Spleen (tissue), 11 donors: ENCODE measurements around the gene QPRT. TPM values are rescaled to one million over a fixed set of nuclear protein-coding genes. Genes with fewer than 3 reads are reported as not detected.

Experiments
- DNase-seq: peaks from one replicate; pipeline ENCODE4 v3.0.0-alpha.2; 2020
- H3K27ac ChIP-seq, 8 donors: fragments of 200-600 bp; sonication (generic) in 7 of 8; 1 replicate in 4 of 8; 2 replicates in 4 of 8; pipeline versions ENCODE4 v1.5.0 to v1.8.0; 2016 to 2021; ENCODE audit warnings: inconsistent platforms in 4 of 8, mild to moderate bottlenecking in 4 of 8, moderate library complexity in 1 of 8
- H3K27me3 ChIP-seq, 7 donors: fragments of 200-600 bp; sonication (generic) in 6 of 7; replicated peaks in 1 of 7; 1 replicate in 4 of 7; 2 replicates in 3 of 7; pipeline versions ENCODE4 v1.5.0 to v1.8.0; 2016 to 2021; ENCODE audit warnings: inconsistent platforms in 3 of 7, mild to moderate bottlenecking in 1 of 7
- H3K36me3 ChIP-seq, 6 donors: fragments of 200-600 bp; sonication (generic) in 5 of 6; 1 replicate in 4 of 6; 2 replicates in 2 of 6; pipeline versions ENCODE4 v1.5.0 to v1.8.0; 2016 to 2021; ENCODE audit warnings: inconsistent platforms in 2 of 6
- H3K4me1 ChIP-seq, 6 donors: fragments of 200-600 bp; sonication (generic) in 5 of 6; 1 replicate in 3 of 6; 2 replicates in 3 of 6; pipeline versions ENCODE4 v1.5.0 to v1.8.0; 2016 to 2021; ENCODE audit warnings: inconsistent platforms in 3 of 6
- H3K4me3 ChIP-seq, 8 donors: fragments of 200-600 bp; sonication (generic) in 7 of 8; 1 replicate in 4 of 8; 2 replicates in 4 of 8; pipeline versions ENCODE4 v1.5.0 to v1.8.0; 2016 to 2021; ENCODE audit warnings: inconsistent platforms in 4 of 8, mild to moderate bottlenecking in 4 of 8, moderate library complexity in 2 of 8
- H3K9me3 ChIP-seq, 8 donors: fragments of 200-600 bp; sonication (generic) in 7 of 8; 1 replicate in 4 of 8; 2 replicates in 4 of 8; pipeline versions ENCODE4 v1.5.0 to v1.8.0; 2016 to 2021; ENCODE audit warnings: inconsistent platforms in 4 of 8
- POLR2A ChIP-seq, 3 donors: fragments of 450-650 bp; IDR thresholded peaks; one replicate each; pipeline ENCODE4 v1.5.1; 2017; ENCODE audit warnings: antibody characterized with exemption in 3 of 3, mild to moderate bottlenecking in 1 of 3
- POLR2AphosphoS5 ChIP-seq, 3 donors: sonication (generic); formaldehyde crosslinking; IDR thresholded peaks; one replicate each; pipeline ENCODE4 v1.5.1; 2017; ENCODE audit warnings: antibody characterized with exemption in 3 of 3
- whole genome bisulfite sequencing, 5 donors: extraction: QIAGEN DNeasy Blood & Tissue Kit in 3 of 5; methylation state at CpG; one replicate each; pipeline versions ENCODE4 v1.1.5 to v1.1.7; 2013 to 2018; 5-methylcytosine and 5-hydroxymethylcytosine counted together
- intact Hi-C: fragments of 100-400 bp; cut with DNase I; formaldehyde crosslinking; loops from one replicate; pipeline ENCODE4 v1.15.0; 2023; ENCODE audit warnings: low total_unique reads
- polyA plus RNA-seq, 3 donors: library from polyadenylated mRNA; stranded (reverse); fragments of 200-250 nt; gene quantifications; one replicate each; pipeline ENCODE4 v1.2.1, GENCODE V29; 2013
- total RNA-seq, 7 donors: library from RNA; depleted of rRNA in 3 of 7; stranded (reverse); fragments of >200 nt in 3 of 7; fragmentation: NEBNext Ultra II Directional in 4 of 7; extraction: Animal tissue kit (Norgen Biotek cat#: 25700) in 4 of 7; gene quantifications; one replicate each; pipeline versions ENCODE4 v1.1.0 to v1.2.1, GENCODE V29; 2016 to 2021
- TF ChIP-seq, protein P1 (sequence below), 11 experiments: fragments of 200-600 bp in 7 of 11; fragments of 450-650 bp in 4 of 11; sonication (generic) in 4 of 11; IDR thresholded peaks in 8 of 11; conservative IDR thresholded peaks in 3 of 11; 1 replicate in 7 of 11; 2 replicates in 4 of 11; pipeline versions ENCODE4 v1.4.0 to v1.8.0; 2016 to 2021; ENCODE audit warnings: antibody characterized with exemption in 11 of 11, inconsistent platforms in 4 of 11, mild to moderate bottlenecking in 1 of 11
- donor health status: healthy with polysubstance abuse.
- donor health status: DM: no; HTN: no; CAD: no; lungs with moderate emphysema.
- donor health status: DM: no; HTN: no; CAD: no.
- donor health status: Bipolar disorder and iron deficiency.
- donor health status: healthy.
- donor health status: DM: no; HTN: no; CAD: no.
- donor health status: DM: yes; HTN: yes; CAD: no.

Gene QPRT
- total and polyA plus RNA-seq, 10 donors = 3.3 to 37.2 (median 13.3) TPM

GRCh38 chr16:29645694-29646187 lies 33.2 kb upstream of the QPRT start:
- no peaks in the 10 kb centered on the region for H3K36me3 ChIP-seq
- DNase-seq = no peak
- H3K27ac ChIP-seq = peak overlapping the region in 5 of 8 donors; percentile 59 to 70 (median 66)
- 55 to 68% (median 59%) methylated on average over 4 of the region's 4 CpGs for WGBS, 5 donors
- H3K9me3 ChIP-seq = no peaks in the 10 kb centered on the region
- H3K4me1 ChIP-seq = peaks cover 0 to 61% (median 30%) of the 10 kb centered on the region in 6 donors
- TF ChIP-seq POLR2A (IDR thresholded peaks at IDR 0.05) (no peak), POLR2AphosphoS5 (IDR thresholded peaks at IDR 0.05) (no peak)
- TF ChIP-seq, protein P1, sequence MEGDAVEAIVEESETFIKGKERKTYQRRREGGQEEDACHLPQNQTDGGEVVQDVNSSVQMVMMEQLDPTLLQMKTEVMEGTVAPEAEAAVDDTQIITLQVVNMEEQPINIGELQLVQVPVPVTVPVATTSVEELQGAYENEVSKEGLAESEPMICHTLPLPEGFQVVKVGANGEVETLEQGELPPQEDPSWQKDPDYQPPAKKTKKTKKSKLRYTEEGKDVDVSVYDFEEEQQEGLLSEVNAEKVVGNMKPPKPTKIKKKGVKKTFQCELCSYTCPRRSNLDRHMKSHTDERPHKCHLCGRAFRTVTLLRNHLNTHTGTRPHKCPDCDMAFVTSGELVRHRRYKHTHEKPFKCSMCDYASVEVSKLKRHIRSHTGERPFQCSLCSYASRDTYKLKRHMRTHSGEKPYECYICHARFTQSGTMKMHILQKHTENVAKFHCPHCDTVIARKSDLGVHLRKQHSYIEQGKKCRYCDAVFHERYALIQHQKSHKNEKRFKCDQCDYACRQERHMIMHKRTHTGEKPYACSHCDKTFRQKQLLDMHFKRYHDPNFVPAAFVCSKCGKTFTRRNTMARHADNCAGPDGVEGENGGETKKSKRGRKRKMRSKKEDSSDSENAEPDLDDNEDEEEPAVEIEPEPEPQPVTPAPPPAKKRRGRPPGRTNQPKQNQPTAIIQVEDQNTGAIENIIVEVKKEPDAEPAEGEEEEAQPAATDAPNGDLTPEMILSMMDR (IDR thresholded peaks at IDR 0.05 in 8 of 11, conservative IDR thresholded peaks at IDR 0.05 in 3 of 11) = no peak
- H3K4me3 ChIP-seq = no peak overlapping the region
- intact Hi-C loops = no loop called here
- H3K27me3 ChIP-seq = no peaks in the 10 kb centered on the region

DNA sequence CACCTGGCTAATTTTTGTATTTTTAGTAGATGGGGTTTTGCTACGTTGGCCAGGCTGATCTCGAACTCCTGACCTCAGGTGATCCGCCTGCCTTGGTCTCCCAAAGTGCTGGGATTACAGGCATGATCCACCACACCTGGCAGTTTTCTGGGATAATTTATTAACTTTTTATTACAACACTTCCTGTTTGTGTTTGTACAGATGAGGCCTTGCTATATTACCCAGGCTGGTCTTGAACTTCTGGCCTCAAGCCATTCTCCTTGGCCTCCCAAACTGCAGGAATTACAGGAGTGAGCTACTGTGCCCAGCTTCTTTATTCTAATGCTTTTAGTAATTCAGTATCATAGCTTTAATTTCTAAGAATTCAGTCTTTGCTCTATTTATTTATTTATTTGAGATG lies 32.0 kb upstream of the QPRT start:
- no peak overlapping the region for H3K4me3 ChIP-seq
- H3K4me1 ChIP-seq = peaks cover 0 to 49% (median 23%) of the 10 kb centered on the region in 6 donors
- H3K27me3 ChIP-seq = no peaks in the 10 kb centered on the region
- no peak overlapping the region for H3K27ac ChIP-seq
- no peak for DNase-seq
- TF ChIP-seq, protein P1 (IDR thresholded peaks at IDR 0.05 in 8 of 11, conservative IDR thresholded peaks at IDR 0.05 in 3 of 11) = no peak
- TF ChIP-seq POLR2A (IDR thresholded peaks at IDR 0.05) (no peak), POLR2AphosphoS5 (IDR thresholded peaks at IDR 0.05) (no peak)
- no peaks in the 10 kb centered on the region for H3K36me3 ChIP-seq
- intact Hi-C loops = no loop called here
- H3K9me3 ChIP-seq = no peaks in the 10 kb centered on the region
- WGBS, 5 donors = 92 to 100% (median 96%) methylated on average over 3 of the region's 3 CpGs

GRCh38 chr16:29649588-29650494 lies 29.1 kb upstream of the QPRT start:
- DNase-seq = no peak
- WGBS, 5 donors = 66 to 72% (median 68%) methylated on average over 9 of the region's 9 CpGs
- TF ChIP-seq POLR2AphosphoS5 (IDR thresholded peaks at IDR 0.05) (no peak), POLR2A (IDR thresholded peaks at IDR 0.05) (no peak)
- TF ChIP-seq, protein P1 (IDR thresholded peaks at IDR 0.05 in 8 of 11, conservative IDR thresholded peaks at IDR 0.05 in 3 of 11) = no peak
- Histone ChIP-seq H3K4me3 (no peak overlapping the region), H3K4me1 (peaks cover 0 to 52% (median 25%) of the 10 kb centered on the region in 6 donors), H3K36me3 (no peaks in the 10 kb centered on the region), H3K9me3 (no peaks in the 10 kb centered on the region), H3K27ac (peak overlapping the region in 1 of 8 donors; percentile 55), H3K27me3 (no peaks in the 10 kb centered on the region)
- intact Hi-C loops = no loop called here

- no peak overlapping the region for H3K4me3 ChIP-seq
- intact Hi-C loops = no loop called here
Observed at GRCh38 chr16:29650771-29651170, 28.2 kb upstream of the QPRT start.

More at GRCh38 chr16:29650771-29651170, 28.2 kb upstream of the QPRT start:
- no peaks in the 10 kb centered on the region for H3K9me3 ChIP-seq
- no peaks in the 10 kb centered on the region for H3K36me3 ChIP-seq
- no peak overlapping the region for H3K27ac ChIP-seq
- no peak for TF ChIP-seq POLR2AphosphoS5 (IDR thresholded peaks at IDR 0.05)
- no peak for TF ChIP-seq POLR2A (IDR thresholded peaks at IDR 0.05)
- TF ChIP-seq, protein P1 (IDR thresholded peaks at IDR 0.05 in 8 of 11, conservative IDR thresholded peaks at IDR 0.05 in 3 of 11) = no peak
- WGBS, 5 donors = 92 to 100% (median 96%) methylated on average over 2 of the region's 2 CpGs
- DNase-seq = no peak
- peaks cover 0 to 46% (median 16%) of the 10 kb centered on the region in 6 donors for H3K4me1 ChIP-seq
- H3K27me3 ChIP-seq = no peaks in the 10 kb centered on the region
